ENCODE data around the gene PARVB.

The PARVB gene

DNA sequence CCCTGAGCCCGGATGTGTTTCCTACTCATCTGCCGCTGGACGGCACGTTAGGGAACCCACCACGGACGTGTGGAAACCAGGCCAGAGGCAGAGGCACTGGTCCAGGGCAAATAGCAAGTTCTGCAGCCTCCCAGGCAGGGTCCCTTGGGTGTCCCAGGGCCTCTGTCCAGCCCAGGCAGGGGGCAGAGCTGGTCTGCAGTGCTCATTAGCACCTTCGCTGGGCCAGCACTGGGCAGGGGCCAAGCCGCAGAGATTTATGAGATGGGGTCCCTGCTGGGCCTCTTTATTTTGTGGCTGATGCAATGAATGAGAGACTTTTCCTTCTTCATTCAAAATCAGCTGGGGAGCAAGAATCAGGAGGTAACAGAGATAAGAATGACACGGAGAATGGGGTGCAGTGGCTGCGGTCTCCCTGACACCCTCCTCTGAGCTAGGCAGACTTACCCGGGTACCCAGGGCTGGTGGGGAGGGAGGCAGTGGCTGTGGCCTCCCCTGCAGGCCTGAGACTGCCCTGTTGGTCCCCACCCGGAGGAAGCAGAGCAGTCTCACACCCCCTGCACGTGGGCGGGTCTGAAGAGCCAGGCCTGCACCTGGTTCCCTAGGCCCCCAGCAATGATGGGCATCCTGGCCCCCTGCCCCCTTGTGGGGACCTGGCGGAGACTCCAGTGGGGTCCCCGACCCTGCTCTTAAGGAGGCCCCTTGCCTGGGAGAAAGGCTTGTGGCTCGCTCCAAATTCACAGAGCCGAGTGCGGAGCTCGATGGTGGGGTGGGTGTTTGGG lies 142.6 kb downstream of the PARVB start:
- DNase-seq: no peak

DNA sequence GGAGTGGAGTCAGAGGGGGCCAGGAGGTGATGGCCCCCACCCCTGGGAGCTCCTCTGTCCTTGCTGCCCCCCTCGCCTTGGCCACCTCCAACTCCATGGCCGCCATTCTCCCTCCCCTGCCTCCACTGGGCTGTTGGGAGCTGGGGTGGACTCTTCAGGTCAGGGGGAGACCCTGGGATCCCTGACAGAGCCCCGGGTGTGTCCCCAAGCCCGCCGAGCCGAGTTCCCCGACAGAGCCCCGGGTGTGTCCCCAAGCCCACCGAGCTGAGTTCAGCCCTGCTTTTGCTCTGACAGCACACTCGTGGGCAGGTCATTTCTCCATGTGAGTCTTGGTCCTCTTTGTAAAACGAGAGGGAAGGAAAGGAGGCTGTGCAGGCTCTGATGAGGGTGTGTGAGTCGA lies 143.4 kb downstream of the PARVB start:
- no peak for DNase-seq

DNA sequence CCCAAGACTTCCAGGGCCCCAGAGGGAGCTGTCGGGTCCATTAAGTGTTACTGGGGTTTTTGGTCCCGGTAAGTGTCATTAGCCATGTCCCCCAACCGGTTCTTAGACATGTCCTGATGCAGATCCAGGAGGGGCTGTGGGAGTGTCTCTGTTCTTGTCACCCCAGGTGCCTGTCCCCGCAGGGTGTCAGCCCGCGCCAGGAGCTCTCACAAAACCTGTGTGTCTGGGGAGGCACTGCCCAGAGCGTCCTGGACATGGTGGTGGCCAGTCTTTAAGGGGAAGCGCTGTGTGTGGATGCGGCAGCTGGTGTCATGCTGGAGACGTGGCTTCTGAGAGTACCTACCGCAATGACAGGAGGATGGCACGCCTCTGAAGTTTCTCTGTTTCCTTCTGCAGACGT lies 144.1 kb downstream of the PARVB start:
- no peak for DNase-seq

DNA sequence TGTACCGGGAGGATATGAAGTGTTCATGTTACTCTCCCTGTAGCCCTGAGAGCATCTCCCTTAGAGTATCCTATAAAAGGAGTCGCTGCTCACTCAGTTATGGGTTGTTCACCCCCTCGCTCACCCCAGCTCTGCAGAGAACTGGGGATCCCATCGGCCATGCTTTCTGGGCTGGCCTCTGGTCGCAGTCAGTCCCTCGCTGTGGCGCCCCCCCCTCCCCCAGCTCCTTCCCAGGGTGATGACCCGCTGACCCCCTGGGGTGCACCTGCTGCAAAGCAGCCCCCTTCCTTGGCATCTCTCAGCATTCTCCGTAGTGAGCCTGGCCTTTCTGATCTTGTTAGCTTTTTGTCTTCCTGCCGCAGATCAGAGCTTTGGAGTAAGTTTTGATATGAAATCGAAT lies 146.4 kb downstream of the PARVB start:
- no peak for DNase-seq

DNA sequence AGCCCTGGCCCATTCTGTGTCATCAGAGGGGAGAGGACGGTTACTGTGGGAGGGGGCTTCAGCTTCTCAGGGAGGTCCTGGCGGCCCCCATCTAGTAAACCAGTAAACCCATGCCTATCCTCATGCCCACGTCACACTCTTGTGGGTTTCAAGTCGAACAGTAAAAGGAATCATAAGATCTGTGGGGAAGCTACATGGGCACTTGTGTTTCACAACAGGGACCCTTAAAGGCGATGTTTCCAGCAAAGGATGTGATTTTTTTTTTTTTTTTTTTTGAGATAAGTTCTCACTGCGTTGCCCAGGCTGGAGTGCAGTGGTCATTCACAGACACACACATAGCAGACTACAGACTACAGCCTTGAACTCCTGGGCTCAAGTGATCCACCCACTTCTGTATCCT lies 147.5 kb downstream of the PARVB start:
- DNase-seq: peak; percentile 45

DNA sequence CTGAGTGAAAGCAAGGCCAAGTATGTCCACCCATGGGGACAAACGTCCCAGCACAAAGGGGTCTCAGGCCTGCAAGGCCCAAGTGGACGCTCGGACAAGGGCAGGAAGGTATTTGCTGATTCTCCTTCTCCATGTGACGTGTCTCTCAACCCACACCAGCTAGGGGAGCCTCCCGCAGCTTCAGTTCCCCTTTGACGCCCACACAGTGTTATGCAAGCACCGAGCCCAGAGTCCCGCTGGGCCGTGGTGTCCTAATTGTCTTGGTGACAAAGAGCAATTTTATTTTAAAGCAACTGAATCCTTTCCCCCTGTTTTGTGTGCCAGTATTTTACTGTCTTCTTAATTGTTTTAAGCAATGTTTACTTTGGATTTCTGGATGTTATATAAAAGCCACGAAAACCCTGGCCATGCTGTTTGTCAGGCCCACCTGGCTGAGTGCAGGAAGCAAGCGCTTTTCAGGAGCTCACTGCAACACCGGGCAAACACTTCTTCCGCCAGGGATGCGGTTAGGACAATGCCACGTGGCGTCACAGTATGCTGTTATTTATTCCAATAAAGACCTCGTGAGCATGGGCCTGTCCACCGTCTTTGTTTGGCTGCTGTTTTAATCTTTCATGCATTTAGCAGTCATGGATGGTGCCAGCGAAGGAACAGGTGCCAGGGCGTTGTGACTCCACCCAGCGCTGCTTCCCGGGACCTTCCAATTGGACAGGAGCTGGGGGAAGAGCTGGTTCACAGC lies 148.4 kb downstream of the PARVB start:
- peak; percentile 81 for DNase-seq

DNA sequence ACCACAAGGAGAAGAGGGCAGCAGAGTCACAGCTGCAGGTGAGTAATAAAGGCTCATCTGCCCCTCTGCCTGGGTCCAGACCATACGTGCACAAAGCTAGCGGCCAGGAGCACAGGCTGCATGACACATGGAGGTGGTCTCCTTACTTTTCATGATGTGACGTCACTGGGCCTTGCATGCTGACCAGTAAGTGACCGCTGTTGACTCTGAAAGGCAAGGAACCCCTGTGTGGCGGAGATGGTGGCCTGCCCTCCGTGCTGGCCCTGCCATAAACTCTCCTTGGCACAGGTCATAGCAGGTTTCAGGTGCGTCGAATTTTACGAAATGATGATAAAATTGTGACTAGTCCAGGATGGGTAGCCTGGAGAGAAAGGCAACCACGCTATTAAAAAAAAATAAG lies 149.1 kb downstream of the PARVB start:
- no peak for DNase-seq

DNA sequence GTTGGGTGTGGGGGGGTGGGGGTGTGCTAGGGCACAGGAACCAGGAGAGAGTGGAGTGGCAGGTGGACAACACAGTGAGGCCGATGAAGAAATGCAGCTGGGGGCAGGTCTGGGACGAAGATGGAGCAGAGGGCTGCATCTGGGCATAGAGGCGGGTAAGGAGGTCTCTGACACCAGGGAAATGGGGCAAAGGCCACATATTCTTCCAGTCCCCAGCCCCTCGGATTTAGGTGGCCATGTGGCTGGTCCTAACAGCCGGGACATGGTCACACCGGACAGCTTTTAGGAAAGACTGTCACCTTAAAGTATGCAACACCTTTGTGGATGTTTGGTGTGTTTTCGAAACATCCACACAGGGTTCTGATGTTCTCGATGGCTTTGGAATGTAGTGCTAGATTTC lies 151.6 kb downstream of the PARVB start:
- DNase-seq: no peak

DNA sequence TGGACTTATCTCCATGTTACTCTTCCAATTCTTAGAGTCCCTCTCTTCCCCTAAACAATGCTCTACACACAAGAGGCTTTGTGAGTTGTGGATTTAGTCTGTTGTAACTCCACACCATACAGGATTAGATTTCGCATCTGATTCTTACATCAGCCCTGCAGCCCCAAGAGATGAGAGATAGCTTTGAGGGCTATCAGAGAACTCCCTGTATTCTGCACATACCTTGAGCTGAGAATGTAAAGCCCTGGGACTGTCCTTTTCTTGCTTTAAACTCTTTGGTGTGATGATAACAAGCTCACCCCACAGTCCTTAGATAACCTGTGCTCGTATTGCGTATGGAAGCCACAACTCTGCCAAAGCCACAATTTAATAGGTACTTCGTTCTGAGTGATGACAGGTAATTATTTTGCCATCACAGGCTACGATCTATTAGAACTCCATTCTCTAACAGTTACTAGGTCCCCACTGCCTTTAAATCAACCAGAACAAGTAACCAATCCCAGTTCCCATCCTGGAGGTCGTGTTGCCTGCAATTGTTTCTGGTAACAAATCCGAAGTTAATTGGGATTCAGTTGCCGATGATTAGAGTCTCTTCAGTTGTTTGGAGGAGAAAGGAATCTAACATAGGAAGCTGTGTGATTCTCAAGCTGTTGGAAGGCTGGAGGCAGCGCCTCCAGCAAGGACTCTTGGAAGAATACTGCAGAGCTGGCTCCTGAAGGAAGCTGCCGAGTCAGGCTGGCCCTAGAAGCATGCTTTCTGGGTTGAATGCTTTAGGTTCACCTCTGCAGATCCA lies 155.3 kb downstream of the PARVB start:
- peak; percentile 33 for DNase-seq

DNA sequence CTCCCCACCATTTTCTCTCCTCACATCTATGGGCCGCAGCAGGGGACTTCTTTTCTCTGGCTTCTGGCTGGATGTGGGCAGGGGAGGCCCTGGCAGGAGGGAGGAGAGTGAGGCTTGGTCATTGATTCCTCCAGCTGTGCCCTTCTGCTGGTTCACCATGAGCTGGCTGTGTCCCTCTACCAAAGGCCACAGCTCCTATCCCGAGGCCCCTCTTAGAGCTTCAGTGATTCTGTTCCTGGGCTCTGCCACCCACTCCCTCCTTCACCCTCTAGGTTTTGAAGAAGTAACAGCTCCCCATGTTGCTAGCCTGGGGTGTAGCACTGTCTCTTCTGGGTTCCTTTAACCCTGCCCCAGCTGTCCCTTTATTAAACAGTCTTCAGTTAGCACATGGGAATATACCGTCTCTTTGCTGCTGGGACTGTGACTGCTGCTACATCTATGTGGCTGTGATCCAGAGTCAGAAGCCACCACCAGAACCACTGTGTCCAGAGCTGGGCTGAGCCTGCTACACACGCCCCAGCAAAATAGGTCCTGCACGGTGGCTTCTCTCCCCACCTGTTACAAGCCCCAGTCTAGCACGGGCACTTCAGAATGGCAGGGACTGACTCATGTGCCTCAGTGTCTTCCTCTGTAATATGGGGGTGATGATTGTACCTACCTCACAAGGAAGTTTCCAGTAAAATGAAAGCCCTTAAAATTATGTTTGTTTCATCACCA lies 156.0 kb downstream of the PARVB start:
- peak; percentile 34 for DNase-seq

DNA sequence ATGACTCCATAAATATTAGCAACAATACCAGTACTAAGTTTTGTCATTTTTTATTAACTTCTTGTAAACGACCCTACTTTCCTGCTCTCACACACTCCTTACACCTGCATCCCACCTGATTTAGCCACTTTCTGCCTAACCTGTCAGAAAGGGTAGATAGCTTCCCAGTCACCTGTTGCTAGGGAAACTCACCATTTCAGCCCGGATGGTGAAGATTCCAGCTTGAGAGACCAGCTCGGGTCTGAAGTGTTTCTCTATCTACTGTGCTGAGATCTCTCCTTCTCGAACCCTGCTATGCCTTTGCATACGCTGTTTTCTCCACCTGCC lies 156.6 kb downstream of the PARVB start, which contains the start of gene PARVG:
Gene PARVG, plus strand, starts transcription at position 220 of the 327 bp plus-strand sequence. CDS start 2,405 bp downstream, outside the sequence.
- DNase-seq: peak; percentile 53

DNA sequence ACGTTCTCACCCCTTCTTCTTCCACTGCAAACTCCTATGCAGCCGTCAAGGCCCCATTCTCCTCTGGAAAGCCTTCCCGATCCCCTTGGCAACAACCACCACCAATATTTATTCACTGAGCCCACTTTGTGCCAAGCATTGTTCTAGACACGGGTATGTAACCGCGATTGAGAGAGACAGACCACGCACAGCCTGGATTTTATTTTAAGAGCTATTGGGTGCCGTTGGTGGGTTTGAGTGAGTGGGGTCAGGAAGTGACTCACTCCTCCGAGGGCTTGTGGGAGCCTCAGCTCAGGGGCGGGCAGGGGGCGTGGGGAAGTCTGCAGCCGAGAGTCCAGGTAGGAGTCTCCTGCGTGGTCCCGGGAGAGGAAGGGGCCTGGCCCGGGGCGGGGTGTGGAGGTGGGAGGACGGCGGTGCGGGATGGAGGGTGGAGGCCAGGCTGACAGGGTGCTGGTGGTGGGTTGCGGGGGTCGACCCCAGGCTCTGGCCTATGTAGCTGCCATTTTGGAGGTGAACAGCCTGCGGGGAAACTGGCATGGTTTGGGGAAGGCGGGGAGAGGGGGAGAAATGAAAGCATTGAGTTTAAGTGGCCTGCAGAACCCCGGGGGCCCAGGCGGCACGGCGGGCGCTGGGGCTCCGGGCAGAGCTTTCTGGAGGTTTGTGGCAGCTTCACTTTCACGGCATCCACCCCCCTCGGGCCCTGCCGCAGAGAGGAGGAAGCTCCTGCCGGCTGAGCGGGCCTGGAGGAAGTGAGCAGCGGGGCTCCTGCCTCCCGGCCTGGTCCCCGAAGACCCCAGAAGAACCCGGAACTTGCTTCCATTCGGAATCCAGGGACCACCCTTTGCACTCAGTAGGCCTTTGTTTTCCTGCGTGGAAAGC lies 157.2 kb downstream of the PARVB start:
- peak; percentile 60 for DNase-seq

DNA sequence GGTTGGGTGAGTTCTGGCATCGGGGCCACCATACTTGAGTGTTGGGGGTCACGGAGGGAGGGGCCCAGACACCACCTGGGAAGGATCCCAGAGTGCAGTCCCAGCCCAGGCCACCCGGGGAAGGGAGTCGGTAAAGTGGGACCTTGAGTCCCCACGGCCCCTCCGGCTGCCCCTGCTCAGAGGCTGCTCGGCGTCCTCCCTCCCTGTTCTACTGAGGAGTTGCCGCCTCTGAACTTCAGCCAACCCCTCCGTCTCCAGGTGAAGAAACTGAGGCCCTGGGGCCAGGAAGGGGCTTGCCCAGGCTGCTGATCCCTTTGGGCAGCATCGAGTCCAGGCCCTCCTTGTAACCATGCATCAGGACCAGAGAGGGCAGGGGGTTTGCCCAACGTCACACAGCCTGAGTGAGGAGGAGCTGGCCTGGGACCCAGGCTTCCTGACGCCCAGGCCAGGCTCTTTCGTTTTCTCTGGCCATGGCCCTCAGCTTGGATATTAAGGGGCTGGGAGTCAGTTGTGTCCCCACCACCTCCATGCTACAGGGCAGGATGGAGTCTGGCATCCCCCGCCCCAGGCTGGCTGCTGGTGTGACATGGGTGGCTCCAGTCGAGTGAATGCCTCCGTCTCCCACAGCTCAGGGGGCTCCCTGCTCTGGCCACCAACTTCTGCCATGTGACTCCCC lies 157.9 kb downstream of the PARVB start:
- DNase-seq: peak; percentile 30

DNA sequence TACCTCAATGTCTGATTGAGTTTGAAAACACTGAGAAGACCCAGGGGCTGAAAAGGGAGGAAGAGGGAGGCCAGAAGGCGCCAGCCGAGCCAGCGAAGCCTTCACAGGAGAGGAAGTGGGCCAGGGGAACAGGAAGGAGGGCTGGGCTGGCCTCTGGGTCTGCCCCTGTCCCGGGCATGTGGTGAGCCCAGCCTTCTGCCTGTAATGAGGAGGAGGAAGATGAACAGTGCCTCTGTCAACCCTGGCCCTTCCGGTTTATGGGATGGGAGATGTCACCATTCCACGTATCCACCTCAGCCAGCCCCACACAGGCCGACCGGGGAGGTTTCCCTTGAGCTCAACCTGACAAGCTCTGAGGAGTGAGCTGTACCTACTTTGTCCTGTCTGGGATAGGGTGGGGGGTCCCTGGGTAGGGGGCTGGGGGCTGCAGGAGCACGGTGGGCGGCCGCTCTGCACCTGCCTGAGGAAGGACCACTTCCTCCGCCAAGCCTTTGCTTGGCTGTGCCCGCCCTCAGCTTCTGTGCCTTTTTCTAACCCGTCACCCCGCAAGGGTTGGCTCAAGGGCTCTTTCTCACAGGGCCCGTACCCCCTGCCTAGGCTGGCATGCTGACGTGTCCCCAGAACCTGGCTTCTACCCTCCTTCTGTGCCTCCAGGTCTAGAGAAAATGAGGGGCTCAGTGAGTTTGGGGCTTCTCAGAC lies 158.6 kb downstream of the PARVB start:
- DNase-seq: peak; percentile 79

DNA sequence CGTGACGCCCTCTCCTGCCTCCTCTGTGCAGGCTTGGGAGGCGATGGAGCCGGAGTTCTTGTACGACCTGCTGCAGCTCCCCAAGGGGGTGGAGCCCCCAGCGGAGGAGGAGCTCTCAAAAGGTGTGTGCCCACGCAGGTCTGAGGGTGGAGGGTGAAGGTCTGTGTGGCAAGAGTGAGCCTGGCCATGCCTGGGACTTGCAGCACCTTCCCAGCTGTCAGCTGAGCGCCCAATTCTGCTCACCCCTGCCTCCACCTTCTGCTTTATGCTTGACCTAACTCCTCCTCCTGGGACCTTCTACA lies 159.1 kb downstream of the PARVB start:
- no peak for DNase-seq

DNA sequence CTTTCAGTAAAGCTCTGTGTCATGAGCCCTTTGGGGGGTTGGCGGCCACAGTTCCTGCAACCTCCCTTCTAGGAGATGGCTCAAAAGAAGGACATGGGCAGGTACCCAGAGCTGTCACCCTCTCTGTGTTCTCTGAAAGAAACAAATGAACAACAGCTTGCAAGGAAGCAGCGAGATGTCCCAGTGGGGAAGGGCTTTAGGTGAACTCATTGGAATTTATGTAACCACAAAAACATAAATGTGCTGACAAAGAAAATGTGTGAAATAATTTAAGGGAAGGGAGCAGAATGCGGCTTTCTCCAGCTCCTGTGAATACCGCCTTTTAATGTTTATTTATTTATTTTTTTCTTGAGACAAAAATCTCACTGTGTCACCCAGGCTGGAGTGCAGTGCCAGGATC lies 159.9 kb downstream of the PARVB start:
- DNase-seq: no peak

DNA sequence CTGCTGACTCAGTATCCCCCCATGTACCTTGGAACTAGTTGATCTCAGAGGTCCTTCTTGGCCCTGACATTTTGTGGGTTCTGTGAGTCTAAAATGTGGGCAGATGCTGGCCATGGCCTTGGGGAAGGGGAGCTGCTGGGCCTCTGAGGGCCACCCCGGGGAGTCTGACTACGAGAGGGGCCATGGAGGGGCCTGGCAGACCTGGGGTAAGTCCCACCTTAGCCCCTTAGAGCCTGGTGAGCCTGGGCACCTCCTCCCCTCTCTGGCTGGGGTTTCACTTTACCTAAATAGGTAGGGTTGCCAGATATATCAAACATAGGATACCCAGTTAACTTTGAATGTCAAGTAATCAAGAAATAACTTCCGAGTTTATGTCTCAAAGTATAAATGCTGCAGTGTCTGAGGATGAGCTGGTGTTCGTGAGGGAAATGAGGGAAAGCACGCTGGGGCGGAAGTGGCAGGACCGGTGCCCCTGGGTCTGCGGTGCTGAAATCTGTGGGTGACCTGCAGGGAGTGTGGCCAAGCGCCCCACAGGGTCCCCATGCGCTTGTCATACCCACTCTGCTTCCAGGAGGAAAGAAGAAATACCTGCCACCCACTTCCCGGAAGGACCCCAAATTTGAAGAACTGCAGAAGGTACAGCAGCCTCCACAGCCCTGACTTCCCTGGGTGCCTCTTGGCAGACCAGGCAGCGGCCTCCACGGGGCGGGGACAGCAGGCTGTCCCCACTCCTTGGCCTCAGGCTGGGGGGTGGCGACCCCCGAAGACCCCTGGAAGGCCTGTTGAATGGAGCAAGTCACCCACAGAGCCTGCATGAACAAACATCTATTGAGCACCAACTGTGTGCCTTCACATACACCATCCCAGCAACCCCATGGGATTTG lies 161.4 kb downstream of the PARVB start:
- DNase-seq: no peak

DNA sequence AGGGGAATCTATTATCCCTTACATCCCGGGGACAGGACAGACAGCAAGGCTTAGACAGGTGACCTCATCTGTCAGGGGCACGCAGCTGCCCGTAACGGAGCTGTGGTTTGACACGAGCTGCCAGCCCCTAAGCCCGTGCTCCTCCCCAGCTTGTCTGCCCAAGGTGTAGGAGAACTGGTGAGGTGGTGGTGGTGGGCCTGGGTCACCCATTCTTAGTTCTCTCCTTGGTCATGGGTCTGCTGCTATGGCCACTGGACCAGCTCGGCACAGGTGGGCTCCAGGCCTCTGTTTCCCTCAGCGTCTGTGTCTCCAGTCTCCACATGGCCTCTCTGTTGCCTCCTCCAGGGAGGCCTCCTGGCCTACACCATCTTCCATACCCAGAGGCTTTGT lies 162.0 kb downstream of the PARVB start:
- DNase-seq: no peak

DNA sequence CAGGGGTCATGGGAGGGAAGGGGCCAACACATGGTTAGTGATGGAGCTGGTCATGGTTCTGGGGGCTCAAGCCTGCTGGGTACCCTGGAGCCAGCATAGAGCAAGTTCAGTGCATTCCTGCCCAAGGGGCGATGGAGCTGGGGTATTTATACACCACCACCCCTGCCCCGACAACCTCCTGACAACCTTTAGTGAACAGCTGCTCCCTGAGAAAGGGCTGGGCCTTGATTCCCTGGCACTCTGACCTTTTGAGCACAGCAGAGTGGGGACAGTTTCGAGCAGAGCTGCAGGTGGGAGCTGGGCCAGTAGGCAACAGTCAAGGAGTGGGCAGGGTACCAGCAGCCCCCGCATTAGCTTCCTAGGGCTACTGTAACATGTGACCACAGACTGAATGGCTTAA lies 162.6 kb downstream of the PARVB start:
- no peak for DNase-seq

DNA sequence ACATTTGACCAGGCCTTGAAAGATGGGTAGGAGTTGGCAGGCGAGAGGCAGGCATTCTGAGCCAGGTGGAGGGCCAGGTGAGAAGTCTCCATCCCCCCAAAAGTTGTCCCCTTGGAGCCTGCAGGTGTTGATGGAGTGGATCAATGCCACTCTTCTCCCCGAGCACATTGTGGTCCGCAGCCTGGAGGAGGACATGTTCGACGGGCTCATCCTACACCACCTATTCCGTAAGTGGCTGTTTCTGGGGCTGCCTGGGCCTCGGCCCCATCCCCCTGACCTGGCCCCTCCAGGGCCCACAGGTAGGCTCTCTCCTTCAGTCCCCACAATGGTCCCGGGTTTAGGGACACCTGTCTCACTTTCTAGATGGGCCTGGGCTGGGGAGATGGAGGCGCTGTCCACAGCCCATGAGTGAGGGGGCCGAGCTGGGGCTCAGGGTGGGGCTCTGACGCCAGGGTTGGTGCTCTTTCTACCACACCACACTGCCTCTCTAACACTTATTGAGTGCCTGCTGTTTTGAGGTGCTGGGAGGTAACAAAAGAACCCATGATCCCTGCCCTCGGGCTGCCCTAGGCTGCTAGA lies 163.6 kb downstream of the PARVB start:
- no peak for DNase-seq

Measured in hematopoietic multipotent progenitor cell treated with erythropoietin and hydrocortisone succinate and interleukin-3 and kit ligand, for 6 days (in vitro differentiated cells).